ENCODE measurements around the gene COX4I1.
A peak's percentile ranks its signal among the peaks of the same experiment; 100 is the strongest.

Gene COX4I1

GRCh38 chr16:85812031-85812807 is 12.7 kb downstream of the COX4I1 start:
- no peak for TF ChIP-seq CTCF (IDR thresholded peaks at IDR 0.05)

- TF ChIP-seq CTCF (IDR thresholded peaks at IDR 0.05): no peak
These were observed 13.6 kb downstream of the COX4I1 start for GRCh38 chr16:85812811-85813700.

GRCh38 chr16:85816159-85816558 is 16.7 kb downstream of the COX4I1 start:
- TF ChIP-seq CTCF (IDR thresholded peaks at IDR 0.05): no peak

- TF ChIP-seq CTCF (IDR thresholded peaks at IDR 0.05): peak; percentile 84
These were observed 19.8 kb downstream of the COX4I1 start for GRCh38 chr16:85819245-85819644.

- no peak for TF ChIP-seq CTCF (IDR thresholded peaks at IDR 0.05)
These were observed 20.3 kb downstream of the COX4I1 start for GRCh38 chr16:85819771-85820170.

- TF ChIP-seq CTCF (IDR thresholded peaks at IDR 0.05): no peak
These were observed 21.3 kb downstream of the COX4I1 start for GRCh38 chr16:85820604-85821372.

- peak; percentile 94 for TF ChIP-seq CTCF (IDR thresholded peaks at IDR 0.05)
These were observed 22.1 kb downstream of the COX4I1 start for GRCh38 chr16:85821390-85822135.

All from LNCAP (cell line).